Measurements from ENCODE around the gene ARHGEF28.

GRCh38 chr5:73917891-73918290 is 291.9 kb downstream of the ARHGEF28 start:
- TF ChIP-seq CTCF (IDR thresholded peaks at IDR 0.05), result no peak
- no peak for TF ChIP-seq EZH2 (IDR thresholded peaks at IDR 0.05)
- TF ChIP-seq EZH2phosphoT487 (IDR thresholded peaks at IDR 0.05), result no peak
